AG04450 (cell line): ENCODE data around the gene RPL38. TPM values are rescaled to one million over a fixed set of nuclear protein-coding genes. Genes with fewer than 3 reads are reported as not detected.
A peak's percentile ranks its signal among the peaks of the same experiment; 100 is the strongest.

Source experiments
- CTCF ChIA-PET: fragments of 300-600, 350-600 bp; formaldehyde crosslinking; extraction: SDS; loops from one replicate; lab custom pipeline; 2022; ENCODE audit warnings: antibody characterized with exemption, inconsistent platforms; lab: Charles Lee
- POLR2A ChIA-PET: fragments of 350-600 bp; formaldehyde crosslinking; extraction: SDS; loops from one replicate; lab custom pipeline; 2021; ENCODE audit warnings: antibody characterized with exemption, inconsistent platforms; lab: Yijun Ruan, JAX
- DNase-seq: peaks from one replicate; pipeline ENCODE4 v3.0.0-alpha.2; 2011; ENCODE audit warnings: low read depth, low spot score
- H3K27ac ChIP-seq: one replicate; pipeline ENCODE4 v1.5.1; 2012; ENCODE audit warnings: low read depth, low read length, control low read depth
- H3K27me3 ChIP-seq: one replicate; pipeline ENCODE4 v1.6.0; 2012; ENCODE audit warnings: low read length; ENCODE audit not compliant: control insufficient read depth, insufficient read depth
- H3K4me3 ChIP-seq: 2 replicates; pipeline ENCODE4 v1.5.1; 2011; ENCODE audit warnings: mild to moderate bottlenecking, low read depth, low read length, control low read depth
- H3K9me3 ChIP-seq: 2 replicates; pipeline ENCODE4 v1.5.1; 2012; ENCODE audit warnings: low read length; ENCODE audit not compliant: control insufficient read depth, insufficient read depth
- CTCF ChIP-seq: IDR thresholded peaks from 2 replicates; pipeline ENCODE4 v1.5.1; 2011; ENCODE audit warnings: low read depth, low read length, control low read depth, inconsistent platforms
- polyA plus RNA-seq: library from polyadenylated mRNA; depleted of rRNA; stranded (reverse); fragments of >200 nt; gene quantifications from 2 replicates; pipeline ENCODE4 v1.2.3, GENCODE V29; 2011

The RPL38 gene
- polyA plus RNA-seq, 1 experiment = 2,383 TPM

GRCh38 chr17:74205274-74205673, 1.8 kb downstream of the RPL38 start:
- no peak for TF ChIP-seq CTCF
- Histone ChIP-seq H3K27me3 (peaks cover 9% of the 10 kb centered on the region), H3K27ac (no peak overlapping the region), H3K4me3 (peak overlapping the region; percentile 96), H3K9me3 (peaks cover 4% of the 10 kb centered on the region; the same call in 1 of the 2 replicates)
- no peak for DNase-seq
- ChIA-PET POLR2A (interaction anchor here (2.5 kb wide), 1 partner anchor 7 kb away, joined by 18 read pairs; the partner anchor contains the start of gene TTYH2), CTCF (no interaction called here)

GRCh38 chr17:74206332-74206818, 2.9 kb downstream of the RPL38 start:
- ChIA-PET CTCF (interaction anchor here (0.7 kb wide), 1 partner anchor 974 kb away, joined by 3 read pairs; a partner anchor contains a TSS), POLR2A (no interaction called here)
- H3K4me3 ChIP-seq = no peak overlapping the region
- H3K9me3 ChIP-seq = peaks cover 4% of the 10 kb centered on the region; the same call in 1 of the 2 replicates
- H3K27me3 ChIP-seq = peaks cover 3% of the 10 kb centered on the region
- H3K27ac ChIP-seq = no peak overlapping the region
- TF ChIP-seq CTCF = no peak
- DNase-seq = no peak

GRCh38 chr17:74210191-74211140, 7.0 kb downstream of the RPL38 start:
- Histone ChIP-seq H3K27ac (peak overlapping the region; percentile 11), H3K9me3 (no peaks in the 10 kb centered on the region; the same call in 1 of the 2 replicates), H3K27me3 (no peaks in the 10 kb centered on the region), H3K4me3 (peak overlapping the region; percentile 20; the same call in 1 of the 2 replicates)
- CTCF ChIA-PET = interaction anchor here (0.6 to 1.5 kb wide), 4 partner anchors 11 to 990 kb away, joined by 3 to 12 read pairs (median 4); no protein-coding TSS in a partner anchor
- TF ChIP-seq CTCF = peak; percentile 99
- DNase-seq = no peak
- POLR2A ChIA-PET = no interaction called here

- Histone ChIP-seq H3K27me3 (no peaks in the 10 kb centered on the region), H3K27ac (peak overlapping the region; percentile 21), H3K4me3 (peak overlapping the region; percentile 76), H3K9me3 (no peaks in the 10 kb centered on the region; the same call in 1 of the 2 replicates)
- CTCF ChIA-PET = interaction anchor here (1.4 to 1.5 kb wide), 2 partner anchors 85 to 246 kb away, joined by 4 to 5 read pairs; no protein-coding TSS in a partner anchor
- no peak for TF ChIP-seq CTCF
- POLR2A ChIA-PET = interaction anchor here (2.6 kb wide), 1 partner anchor 7 kb away, joined by 18 read pairs; the partner anchor contains the start of gene RPL38
- DNase-seq = no peak
Measured at GRCh38 chr17:74211141-74211911, 7.8 kb downstream of the RPL38 start.
